Uterus (tissue), 2 donors: ENCODE results near the gene C1orf105.

Source experiments
- CTCF ChIP-seq, 4 experiments: fragments of 200-600 bp in 2 of 4; fragments of 450-650 bp in 2 of 4; sonication (generic) in 2 of 4; IDR thresholded peaks; one replicate each; pipeline ENCODE4 v1.5.1; 2016 to 2019; ENCODE audit warnings: antibody characterized with exemption in 4 of 4, mild to moderate bottlenecking in 2 of 4, moderate library complexity in 1 of 4
- POLR2A ChIP-seq, 2 donors: fragments of 450-650 bp; IDR thresholded peaks; one replicate each; pipeline ENCODE4 v1.6.1; 2016; ENCODE audit warnings: antibody characterized with exemption in 2 of 2, mild to moderate bottlenecking in 1 of 2, moderate library complexity in 1 of 2

- TF ChIP-seq CTCF (IDR thresholded peaks at IDR 0.05) = no peak
- TF ChIP-seq POLR2A (IDR thresholded peaks at IDR 0.05) = no peak
These were observed 17.5 kb upstream of the C1orf105 start for GRCh38 chr1:172402878-172403569.
